KG1 (cell line): ENCODE results near the gene STARD5.
"Not testable (repeated sequence)": the region's sequence is repeated elsewhere in the genome, so short reads cannot be mapped to it uniquely, and the experiment has no call there.

Source experiments
- DNase-seq: peaks from one replicate; lab custom pipeline; 2025; lab: John Stamatoyannopoulos, UW

STARD5 gene

GRCh38 chr15:81323944-81324881 is at the start of gene STARD5:
TSS of gene STARD5 (minus strand) at chr15:81324141. CDS start at chr15:81324099, 42 bp downstream.
- DNase-seq = peak; percentile 94

GRCh38 chr15:81373176-81373575 is 49.2 kb upstream of the STARD5 start:
- no peak for DNase-seq

DNA sequence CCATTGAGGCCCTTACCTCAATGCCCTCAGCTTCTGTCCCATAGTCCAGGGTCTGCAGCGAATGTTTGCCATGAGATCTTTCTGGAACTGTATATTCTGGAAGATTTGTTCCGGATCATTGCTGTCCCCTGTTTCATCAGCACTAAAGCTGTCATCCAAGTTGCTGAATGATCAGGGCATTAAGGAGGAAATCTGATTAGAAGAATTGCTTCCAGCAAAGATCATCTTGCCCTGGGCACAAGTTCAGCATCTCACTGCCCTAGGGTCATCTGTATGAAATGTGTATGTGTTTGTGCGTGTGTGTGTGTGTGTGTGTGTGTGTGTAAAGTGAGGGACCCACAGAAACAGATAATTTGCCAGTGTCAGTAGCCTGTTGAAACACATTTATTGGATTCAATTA is 48.6 kb upstream of the STARD5 start:
- no peak for DNase-seq

DNA sequence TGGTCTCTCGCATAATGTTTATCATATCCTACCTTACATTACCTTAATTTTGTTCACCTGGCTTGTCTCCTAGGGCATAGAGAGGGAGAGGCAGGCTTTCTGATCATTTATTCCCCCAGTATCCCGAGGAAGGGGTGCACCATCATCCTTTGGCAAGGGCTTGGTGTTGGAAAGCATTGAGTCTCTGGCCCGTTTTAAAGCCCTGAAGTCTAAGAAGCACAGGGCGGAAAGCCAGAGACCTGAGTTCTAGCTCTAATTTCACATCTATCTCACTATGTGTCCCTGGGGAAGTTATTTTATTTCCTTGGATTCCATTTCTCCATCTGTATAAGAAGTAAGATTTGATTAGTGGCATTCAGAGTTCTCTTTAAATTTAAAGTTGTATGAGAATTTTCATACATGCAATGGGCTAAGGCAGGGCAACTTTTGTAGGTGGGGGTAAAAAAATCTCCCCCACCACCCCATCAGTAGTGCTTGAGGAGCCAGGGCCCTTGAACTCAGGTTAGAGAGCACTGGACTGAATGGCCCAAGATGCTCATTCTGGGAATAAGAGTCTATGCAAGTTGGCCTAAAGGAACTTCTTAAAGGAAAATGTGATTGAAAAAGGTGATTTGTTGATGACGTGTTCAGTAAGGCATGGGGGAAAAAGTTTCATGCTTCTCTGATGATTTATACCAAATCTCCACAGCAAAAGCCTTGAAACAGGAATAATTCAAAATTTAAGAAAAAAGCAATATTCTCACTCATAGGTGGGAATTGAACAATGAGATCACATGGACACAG is 40.0 kb upstream of the STARD5 start:
- no peak for DNase-seq

DNA sequence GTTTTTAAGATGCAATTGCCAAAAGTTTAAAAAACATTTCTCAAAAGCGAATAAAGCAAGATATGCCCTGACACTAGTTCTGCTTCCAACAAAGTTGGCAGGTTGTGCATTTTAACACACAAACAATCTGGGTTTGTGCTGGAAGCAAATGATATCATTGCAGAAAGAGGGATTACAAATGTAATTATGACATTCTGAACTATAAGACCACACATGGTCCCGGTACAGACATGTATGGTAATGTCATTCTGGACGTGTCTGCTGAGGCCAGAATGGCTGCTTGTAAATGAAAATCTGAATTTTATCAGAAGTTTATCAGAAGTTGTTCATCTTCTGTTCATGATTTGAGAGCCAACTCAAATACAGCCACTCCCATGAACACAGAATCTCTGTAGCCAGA is 39.3 kb upstream of the STARD5 start:
- no peak for DNase-seq

DNA sequence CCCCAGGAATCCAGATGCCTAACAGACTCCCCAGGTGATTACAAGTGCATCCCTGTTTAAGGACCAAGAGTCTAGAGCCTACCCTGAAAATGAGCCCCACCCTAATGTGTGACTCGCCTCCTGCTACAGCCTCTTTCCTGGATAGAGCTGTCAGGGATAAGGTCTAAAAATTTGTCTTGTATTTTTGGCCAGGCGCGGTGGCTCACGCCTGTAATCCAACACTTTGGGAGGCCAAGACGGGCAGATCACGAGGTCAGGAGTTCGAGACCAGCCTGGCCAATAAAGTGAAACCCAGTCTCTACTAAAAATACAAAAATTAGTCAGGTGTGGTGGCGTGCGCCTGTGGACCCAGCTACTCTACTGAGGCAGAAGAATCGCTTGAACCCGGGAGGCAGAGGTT is 38.8 kb upstream of the STARD5 start:
- no peak for DNase-seq

DNA sequence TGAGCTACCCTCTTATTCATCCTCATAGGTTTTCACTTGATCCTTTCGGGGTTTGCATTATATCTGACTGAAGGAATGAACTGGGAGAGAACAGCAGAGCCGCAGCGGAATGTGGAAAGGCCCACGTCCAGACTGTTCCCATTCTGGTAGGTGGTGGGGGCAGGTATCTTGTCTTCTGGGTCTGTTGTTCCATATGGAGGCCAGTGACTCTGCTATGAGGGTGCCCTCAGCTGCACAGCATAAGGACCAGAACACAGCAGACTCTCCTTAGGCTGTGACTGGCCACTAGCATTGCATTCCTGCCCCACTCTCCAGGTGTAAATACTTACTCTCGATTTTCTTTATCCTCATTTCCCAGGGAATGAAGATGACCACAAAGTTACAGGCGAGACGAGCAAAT is 38.0 kb upstream of the STARD5 start:
- DNase-seq = no peak

GRCh38 chr15:81360491-81360890 is 36.5 kb upstream of the STARD5 start:
- DNase-seq = no peak

DNA sequence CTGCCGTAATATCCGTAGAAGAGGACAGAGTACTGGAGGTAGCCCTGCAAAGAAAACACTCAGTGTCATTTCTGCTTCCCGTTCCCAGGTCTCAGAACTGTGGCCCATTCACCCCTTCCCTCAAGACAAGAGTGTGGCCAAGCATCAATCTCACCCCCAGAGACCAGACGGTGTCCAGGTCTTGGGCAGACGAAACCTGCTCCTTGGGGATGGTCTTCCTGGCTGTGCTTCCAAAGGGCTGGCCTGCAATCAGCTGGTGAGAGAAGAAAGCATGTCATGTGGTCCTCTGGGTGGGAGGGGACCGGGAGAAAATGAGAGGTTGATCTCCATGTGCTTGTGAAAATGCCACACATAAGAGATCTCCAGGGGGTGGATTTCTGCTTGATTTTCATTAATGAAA is 34.3 kb upstream of the STARD5 start:
- DNase-seq = no peak

DNA sequence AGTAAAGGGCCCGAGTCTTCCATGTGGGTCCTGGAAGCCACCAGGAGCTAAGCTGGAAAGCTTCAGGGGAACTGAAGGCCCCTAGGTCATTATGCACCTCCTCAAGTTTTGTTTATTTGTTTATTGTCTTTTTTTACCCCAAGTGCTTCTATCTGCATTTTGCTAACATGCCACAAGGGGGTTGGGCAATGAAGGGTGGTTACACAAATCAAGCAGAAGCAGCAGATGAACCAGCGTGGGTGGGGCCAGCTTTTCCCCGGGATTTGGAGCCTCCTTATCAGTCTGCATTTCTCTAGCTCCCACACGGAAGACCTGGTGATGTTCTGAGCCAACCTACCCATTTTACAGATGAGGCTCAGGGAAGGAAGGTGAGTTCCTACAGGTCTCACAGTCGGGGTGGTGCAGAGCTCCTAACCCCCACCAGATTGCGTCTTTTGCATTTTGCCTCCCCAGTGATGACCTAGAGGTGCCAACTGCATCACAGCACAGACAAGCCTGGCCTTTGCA is 33.3 kb upstream of the STARD5 start:
- DNase-seq = no peak

DNA sequence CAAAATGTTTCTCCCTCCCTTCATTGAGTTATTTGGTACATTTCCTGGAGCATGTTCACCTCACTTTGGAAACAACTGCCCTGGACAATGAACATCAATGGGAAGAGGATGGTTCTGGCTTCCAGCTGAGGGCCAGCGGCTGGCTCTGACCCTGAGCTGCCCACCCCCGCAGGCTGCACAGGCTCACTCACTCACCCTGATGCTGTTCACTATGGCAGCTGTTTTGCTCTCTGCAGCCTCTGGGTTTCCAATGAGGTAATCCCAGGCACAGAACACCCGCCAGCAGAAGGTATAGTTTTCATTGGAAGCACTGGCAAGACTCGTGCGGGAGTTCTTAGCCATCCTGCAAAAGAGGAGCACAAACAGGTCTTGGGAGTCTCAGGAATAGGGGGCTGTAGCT is 32.3 kb upstream of the STARD5 start:
- DNase-seq = no peak

DNA sequence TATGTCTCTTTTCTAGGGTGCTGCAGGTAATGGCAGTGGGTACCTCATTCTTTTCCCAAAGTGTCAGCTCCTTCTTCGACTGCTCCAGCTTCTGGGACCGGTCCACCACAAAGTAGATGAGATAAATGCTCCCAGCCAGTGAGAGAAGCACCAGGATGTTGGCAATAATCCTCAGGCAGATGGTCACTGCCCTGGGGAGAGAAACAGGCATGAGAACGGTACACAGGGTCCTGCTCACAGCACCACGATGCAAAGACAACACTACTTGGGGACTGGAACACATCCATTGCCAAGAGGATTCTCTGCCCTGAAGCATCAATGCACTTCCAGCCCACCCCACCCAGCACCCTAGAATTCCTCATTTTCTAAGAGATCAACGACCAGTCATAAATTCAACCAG is 27.7 kb upstream of the STARD5 start:
- no peak for DNase-seq

- DNase-seq = no peak
Measured at GRCh38 chr15:81349271-81349670, 25.3 kb upstream of the STARD5 start.

- DNase-seq = not testable (repeated sequence)
Measured at GRCh38 chr15:81348691-81349090, 24.8 kb upstream of the STARD5 start.

DNA sequence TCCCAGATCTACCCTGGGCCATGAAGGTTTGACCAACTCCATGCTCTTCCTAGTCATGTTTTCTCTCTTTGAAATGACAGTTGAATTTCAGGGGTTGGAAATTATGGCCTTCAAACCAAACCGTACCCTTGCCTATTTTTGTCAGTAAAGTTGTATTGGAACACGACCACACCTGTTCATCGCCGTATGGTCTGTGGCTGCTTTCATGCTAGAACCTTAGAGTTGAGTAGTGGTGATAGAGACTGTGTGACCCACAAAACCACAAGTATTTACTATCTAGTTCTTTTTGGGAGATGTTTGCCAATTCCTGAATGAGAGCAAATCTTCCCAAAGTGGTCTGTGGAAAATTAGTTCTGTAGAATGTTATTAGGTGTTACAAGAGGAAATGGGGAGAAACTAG is 24.0 kb upstream of the STARD5 start:
- no peak for DNase-seq

DNA sequence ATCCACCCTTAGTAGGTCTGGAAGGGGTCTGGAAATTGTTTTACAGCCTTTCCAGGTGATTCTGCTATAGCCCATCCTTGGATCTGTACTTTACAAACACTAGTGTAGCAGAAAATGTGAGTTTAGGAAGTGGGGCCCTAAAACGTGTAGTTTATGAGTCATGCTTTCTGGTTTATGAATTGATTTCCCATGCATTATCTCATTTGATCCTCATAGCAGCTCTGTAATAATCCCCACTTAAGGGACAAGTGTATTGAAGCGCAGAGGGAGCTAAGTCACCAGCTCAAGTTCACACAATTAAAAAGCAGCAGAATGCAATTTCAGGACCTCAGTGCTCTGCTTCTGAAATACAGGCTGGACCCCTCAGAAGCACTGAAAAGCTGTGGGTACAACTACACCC is 22.7 kb upstream of the STARD5 start:
- no peak for DNase-seq

DNA sequence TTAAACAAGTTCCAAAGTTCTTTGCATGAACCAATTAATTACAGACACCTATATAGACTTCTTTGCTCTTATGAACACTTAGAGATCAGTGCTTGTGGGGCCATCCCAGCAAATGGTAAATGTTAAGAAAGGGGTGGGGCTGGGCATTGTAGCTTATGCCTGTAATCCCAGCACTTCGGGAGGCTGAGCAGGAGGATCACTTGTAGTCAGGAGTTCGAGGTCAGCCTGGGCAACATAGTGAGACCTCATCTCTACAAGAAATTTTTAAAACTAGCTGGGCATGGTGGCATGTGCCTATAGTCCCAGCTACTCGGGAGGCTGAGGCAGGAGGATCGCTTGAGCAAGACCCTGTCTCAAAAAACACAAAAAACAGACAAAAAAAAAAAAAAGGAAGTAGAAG is 19.4 kb upstream of the STARD5 start:
- DNase-seq = no peak

DNA sequence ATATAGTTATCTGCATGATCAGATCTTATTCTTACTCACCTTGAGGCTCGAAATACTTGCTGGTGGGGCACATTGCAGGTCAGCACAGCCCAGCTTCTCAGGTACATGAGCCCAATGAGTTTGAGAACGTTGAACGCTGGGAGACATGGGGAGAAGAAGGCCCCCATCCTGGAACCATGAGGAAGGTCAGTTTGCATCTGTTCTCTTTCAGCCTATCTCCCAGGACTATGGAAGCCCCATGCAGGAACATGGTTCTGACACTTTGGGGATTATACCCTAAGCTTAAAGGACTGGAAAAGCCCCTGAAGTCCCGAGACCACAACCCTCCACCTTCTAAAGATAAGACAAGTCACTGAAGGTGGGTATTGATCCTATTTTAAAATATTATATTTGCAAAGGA is 17.4 kb upstream of the STARD5 start:
- no peak for DNase-seq

GRCh38 chr15:81339851-81340250 is 15.9 kb upstream of the STARD5 start:
- no peak for DNase-seq

GRCh38 chr15:81339321-81339720 is 15.4 kb upstream of the STARD5 start:
- no peak for DNase-seq

- DNase-seq = no peak
Measured at GRCh38 chr15:81338170-81339007, 14.4 kb upstream of the STARD5 start.

DNA sequence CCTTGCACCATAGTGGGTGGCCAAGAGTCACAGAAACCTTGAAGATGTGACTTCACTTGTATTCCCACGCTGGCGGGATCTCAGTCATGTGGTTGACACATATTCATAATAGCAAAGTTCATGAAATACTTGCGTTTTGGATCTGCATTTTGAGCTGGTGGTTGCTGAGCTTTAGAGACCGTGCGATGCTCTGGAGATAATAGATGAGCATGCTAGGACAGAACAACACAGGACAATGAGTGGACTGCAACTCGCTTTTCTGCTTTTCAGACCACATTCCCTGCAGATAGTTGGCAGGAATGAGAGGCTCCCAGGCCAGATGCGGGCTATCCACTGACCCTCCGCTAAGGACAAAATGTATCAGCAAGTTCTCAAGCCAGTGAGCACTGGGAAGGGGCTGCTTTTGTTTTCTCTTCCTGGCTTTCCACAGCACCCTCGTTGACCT is 13.8 kb upstream of the STARD5 start:
- no peak for DNase-seq
